ENCODE results near the gene PI4KA. TPM values are rescaled to one million over a fixed set of nuclear protein-coding genes. Genes with fewer than 3 reads are reported as not detected.

Gene PI4KA
- 26.3 and 30.0 TPM in 2 replicates for polyA plus RNA-seq (2012; rRNA removed)
- polyA plus RNA-seq (2012; cell fraction: cytosol; rRNA removed): 14.2 and 19.4 TPM in 2 replicates
- polyA plus RNA-seq (2012; cell fraction: nucleus; rRNA removed): 77.8 and 105 TPM in 2 replicates

DNA sequence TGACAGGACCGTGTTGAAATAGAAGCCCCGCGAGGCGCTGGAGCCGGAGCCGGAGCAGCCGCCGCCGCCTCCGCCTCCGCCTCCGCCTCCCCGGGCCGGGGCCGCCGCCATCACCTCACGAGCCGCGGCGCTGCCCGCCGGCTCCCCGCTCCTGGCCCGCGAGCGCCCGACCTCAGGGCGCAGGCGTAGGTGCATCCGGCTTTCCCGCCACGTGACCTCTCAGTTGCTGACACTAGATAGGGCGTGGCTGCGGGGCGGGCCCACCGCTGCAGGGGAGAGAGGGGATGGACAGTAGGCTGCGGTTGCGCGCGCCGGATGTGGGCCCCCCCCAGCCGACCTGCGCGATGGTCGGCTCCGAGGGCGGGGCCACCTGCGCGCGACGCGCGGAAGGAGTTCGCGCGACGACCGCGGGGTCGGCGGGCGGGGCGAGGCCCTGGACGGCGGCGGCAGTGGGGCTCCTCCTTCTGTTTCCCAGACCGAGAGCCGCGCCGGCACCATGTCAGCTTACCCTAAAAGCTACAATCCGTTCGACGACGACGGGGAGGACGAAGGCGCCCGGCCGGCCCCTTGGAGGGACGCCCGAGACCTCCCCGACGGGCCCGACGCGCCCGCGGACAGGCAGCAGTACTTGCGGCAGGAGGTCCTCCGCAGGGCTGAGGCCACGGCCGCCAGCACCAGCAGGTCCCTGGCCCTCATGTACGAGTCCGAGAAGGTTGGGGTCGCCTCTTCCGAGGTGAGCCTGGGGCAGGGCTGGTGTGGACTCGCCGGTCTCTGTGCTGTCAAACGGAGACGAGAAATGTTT, at the start of gene PI4KA, which contains the start of gene SNAP29:
Gene PI4KA, minus strand, starts transcription at position 197 of the 802 bp plus-strand sequence. Its CDS starts 86 bp downstream, at position 111.
Gene SNAP29, plus strand, starts transcription at position 393 of the 802 bp plus-strand sequence. Its CDS starts 104 bp downstream, at position 497.
- H3K4me1 ChIP-seq (ENCODE audit: control insufficient read depth in 1 of 2, insufficient read depth in 2 of 2, low read depth in 1 of 2, low read length in 1 of 2): peaks cover 11 to 16% of the 10 kb centered on the region in 2 experiments; a peak in 2 of 4 replicates
- H3K9me2 ChIP-seq: no peaks in the 10 kb centered on the region
- POLR2A ChIA-PET: interaction anchor here (1.4 kb wide), 1 partner anchor 55 kb away, joined by 3 read pairs; no protein-coding TSS in a partner anchor
- WGBS (ENCODE audit: low lambda C conversion rate): 2% methylated on average over 7 of the region's 100 CpGs
- peak within 1 kb of the TSS; percentile 93 for H2AFZ ChIP-seq (ENCODE audit: low read depth)
- H3K9me3 ChIP-seq: no peaks in the 10 kb centered on the region
- CTCF ChIA-PET: interaction anchor here (0.6 to 2.3 kb wide), 2 partner anchors 54 to 195 kb away, joined by 3 to 8 read pairs; no protein-coding TSS in a partner anchor
- H3K36me3 ChIP-seq (replicated peaks in 1 of 2; ENCODE audit: control insufficient read depth in 1 of 2, insufficient read depth in 2 of 2, low read length in 1 of 2): peaks cover 0 to 4% of the 10 kb centered on the region in 2 experiments
- H3K79me2 ChIP-seq (ENCODE audit: insufficient read depth): peaks cover 60% of the 10 kb centered on the region
- peaks cover 20% of the 10 kb centered on the region; the same call in 1 of the 2 replicates for H4K20me1 ChIP-seq (ENCODE audit: insufficient read depth)
- H3K27ac ChIP-seq (ENCODE audit: low read depth in 2 of 2, low read length in 1 of 2): peak within 1 kb of the TSS; percentile 71 to 73; a peak in 3 of 4 replicates
- no peaks in the 10 kb centered on the region for H3K27me3 ChIP-seq (ENCODE audit: insufficient read depth)
- H3K4me2 ChIP-seq: peak within 1 kb of the TSS; percentile 91
- peak within 1 kb of the TSS; percentile 72 to 88 for H3K4me3 ChIP-seq (ENCODE audit: low read depth in 2 of 2, low read length in 1 of 2)
- H3K9ac ChIP-seq: peak within 1 kb of the TSS; percentile 75
- peak; percentile 100 for DNase-seq
- peaks cover 10% of the 10 kb centered on the region for H3F3A ChIP-seq (replicated peaks; ENCODE audit: insufficient read depth)
- TF ChIP-seq TCF12 (IDR thresholded peaks at IDR 0.05) (no peak; the same call in 1 of the 2 replicates), FOXM1 (IDR thresholded peaks at IDR 0.05; ENCODE audit: low read depth) (no peak), SMC3 (IDR thresholded peaks at IDR 0.05; ENCODE audit: low read depth, low read length) (no peak), POLR2AphosphoS5 (IDR thresholded peaks at IDR 0.05; ENCODE audit: low read depth, low read length) (0 out of 2 replicates have a peak, but pooled peaks have one; percentile 30), JUND (IDR thresholded peaks at IDR 0.05) (no peak), MXI1 (IDR thresholded peaks at IDR 0.05; ENCODE audit: low read depth, low read length) (peak; percentile 86), GABPA (IDR thresholded peaks at IDR 0.05; ENCODE audit: low read depth) (peak; percentile 51), RCOR1 (IDR thresholded peaks at IDR 0.05; ENCODE audit: low read length) (0 out of 2 replicates have a peak, but pooled peaks have one; percentile 33), NFIC (IDR thresholded peaks at IDR 0.05; ENCODE audit: borderline replicate concordance) (no peak), RAD21 (IDR thresholded peaks at IDR 0.05; ENCODE audit: low read length) (no peak), TEAD4 (IDR thresholded peaks at IDR 0.05; ENCODE audit: borderline replicate concordance, insufficient read depth) (no peak), CHD2 (IDR thresholded peaks at IDR 0.05; ENCODE audit: low read length, partially characterized antibody) (peak; percentile 82), FOXJ3 (CRISPR knock-in tag; IDR thresholded peaks at IDR 0.05) (no peak), MEF2A (IDR thresholded peaks at IDR 0.05; ENCODE audit: borderline replicate concordance, low read depth) (no peak), SIN3A (IDR thresholded peaks at IDR 0.05; ENCODE audit: borderline replicate concordance, low read depth, low read length) (peak; percentile 23; the same call in 1 of the 2 replicates), RXRA (IDR thresholded peaks at IDR 0.05; ENCODE audit: borderline replicate concordance, low read depth) (no peak), EZH2phosphoT487 (IDR thresholded peaks at IDR 0.05; ENCODE audit: borderline replicate concordance, low read depth) (no peak), ELF1 (IDR thresholded peaks at IDR 0.05) (peak; percentile 68), YY1 (IDR thresholded peaks at IDR 0.05; ENCODE audit: low read depth) (0 out of 2 replicates have a peak, but pooled peaks have one; percentile 34), EP300 (IDR thresholded peaks at IDR 0.05; ENCODE audit: borderline replicate concordance in 1 of 2, low read depth in 1 of 2, low read length in 1 of 2) (peak in 1 of 2 experiments; percentile 43; a peak in 1 of 4 replicates), TAF1 (IDR thresholded peaks at IDR 0.05; ENCODE audit: borderline replicate concordance, low read depth, low read length) (peak; percentile 25; the same call in 1 of the 2 replicates), NRF1 (IDR thresholded peaks at IDR 0.05; ENCODE audit: low read depth, low read length) (peak; percentile 82)
- TF ChIP-seq, protein P1, sequence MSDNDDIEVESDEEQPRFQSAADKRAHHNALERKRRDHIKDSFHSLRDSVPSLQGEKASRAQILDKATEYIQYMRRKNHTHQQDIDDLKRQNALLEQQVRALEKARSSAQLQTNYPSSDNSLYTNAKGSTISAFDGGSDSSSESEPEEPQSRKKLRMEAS (IDR thresholded peaks at IDR 0.05; ENCODE audit: low read depth): peak; percentile 76
- TF ChIP-seq, protein P2, sequence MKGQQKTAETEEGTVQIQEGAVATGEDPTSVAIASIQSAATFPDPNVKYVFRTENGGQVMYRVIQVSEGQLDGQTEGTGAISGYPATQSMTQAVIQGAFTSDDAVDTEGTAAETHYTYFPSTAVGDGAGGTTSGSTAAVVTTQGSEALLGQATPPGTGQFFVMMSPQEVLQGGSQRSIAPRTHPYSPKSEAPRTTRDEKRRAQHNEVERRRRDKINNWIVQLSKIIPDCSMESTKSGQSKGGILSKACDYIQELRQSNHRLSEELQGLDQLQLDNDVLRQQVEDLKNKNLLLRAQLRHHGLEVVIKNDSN (IDR thresholded peaks at IDR 0.05; ENCODE audit: borderline replicate concordance, low read depth): peak; percentile 96
- TF ChIP-seq, protein P3, sequence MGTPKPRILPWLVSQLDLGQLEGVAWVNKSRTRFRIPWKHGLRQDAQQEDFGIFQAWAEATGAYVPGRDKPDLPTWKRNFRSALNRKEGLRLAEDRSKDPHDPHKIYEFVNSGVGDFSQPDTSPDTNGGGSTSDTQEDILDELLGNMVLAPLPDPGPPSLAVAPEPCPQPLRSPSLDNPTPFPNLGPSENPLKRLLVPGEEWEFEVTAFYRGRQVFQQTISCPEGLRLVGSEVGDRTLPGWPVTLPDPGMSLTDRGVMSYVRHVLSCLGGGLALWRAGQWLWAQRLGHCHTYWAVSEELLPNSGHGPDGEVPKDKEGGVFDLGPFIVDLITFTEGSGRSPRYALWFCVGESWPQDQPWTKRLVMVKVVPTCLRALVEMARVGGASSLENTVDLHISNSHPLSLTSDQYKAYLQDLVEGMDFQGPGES (IDR thresholded peaks at IDR 0.05; ENCODE audit: low read depth, low read length): no peak
- TF ChIP-seq, protein P4, sequence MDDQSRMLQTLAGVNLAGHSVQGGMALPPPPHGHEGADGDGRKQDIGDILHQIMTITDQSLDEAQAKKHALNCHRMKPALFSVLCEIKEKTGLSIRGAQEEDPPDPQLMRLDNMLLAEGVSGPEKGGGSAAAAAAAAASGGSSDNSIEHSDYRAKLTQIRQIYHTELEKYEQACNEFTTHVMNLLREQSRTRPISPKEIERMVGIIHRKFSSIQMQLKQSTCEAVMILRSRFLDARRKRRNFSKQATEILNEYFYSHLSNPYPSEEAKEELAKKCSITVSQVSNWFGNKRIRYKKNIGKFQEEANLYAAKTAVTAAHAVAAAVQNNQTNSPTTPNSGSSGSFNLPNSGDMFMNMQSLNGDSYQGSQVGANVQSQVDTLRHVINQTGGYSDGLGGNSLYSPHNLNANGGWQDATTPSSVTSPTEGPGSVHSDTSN (IDR thresholded peaks at IDR 0.05): 0 out of 2 replicates have a peak, but pooled peaks have one; percentile 35
- TF ChIP-seq, protein P5, sequence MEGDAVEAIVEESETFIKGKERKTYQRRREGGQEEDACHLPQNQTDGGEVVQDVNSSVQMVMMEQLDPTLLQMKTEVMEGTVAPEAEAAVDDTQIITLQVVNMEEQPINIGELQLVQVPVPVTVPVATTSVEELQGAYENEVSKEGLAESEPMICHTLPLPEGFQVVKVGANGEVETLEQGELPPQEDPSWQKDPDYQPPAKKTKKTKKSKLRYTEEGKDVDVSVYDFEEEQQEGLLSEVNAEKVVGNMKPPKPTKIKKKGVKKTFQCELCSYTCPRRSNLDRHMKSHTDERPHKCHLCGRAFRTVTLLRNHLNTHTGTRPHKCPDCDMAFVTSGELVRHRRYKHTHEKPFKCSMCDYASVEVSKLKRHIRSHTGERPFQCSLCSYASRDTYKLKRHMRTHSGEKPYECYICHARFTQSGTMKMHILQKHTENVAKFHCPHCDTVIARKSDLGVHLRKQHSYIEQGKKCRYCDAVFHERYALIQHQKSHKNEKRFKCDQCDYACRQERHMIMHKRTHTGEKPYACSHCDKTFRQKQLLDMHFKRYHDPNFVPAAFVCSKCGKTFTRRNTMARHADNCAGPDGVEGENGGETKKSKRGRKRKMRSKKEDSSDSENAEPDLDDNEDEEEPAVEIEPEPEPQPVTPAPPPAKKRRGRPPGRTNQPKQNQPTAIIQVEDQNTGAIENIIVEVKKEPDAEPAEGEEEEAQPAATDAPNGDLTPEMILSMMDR (IDR thresholded peaks at IDR 0.05): no peak

All from SK-N-SH (cell line).